Measurements from ENCODE around the gene ZNF45.

DNA sequence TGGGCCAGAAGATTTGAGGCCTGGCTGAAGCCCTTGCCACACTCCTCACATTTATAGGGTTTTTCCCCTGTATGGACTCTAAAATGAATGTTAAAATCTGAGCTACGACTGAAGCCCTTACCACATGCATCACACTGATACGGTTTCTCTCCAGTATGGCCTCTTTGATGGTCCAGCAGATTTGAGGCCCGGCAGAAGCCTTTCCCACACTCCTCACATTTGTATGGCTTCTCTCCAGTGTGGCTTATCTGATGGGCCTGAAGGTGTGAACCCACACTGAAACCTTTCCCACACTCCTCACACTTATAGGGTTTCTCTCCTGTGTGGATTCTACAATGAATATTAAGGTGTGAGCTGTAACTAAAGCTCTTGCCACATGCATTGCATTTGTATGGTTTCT is 21.0 kb downstream of the ZNF45 start:
- TF ChIP-seq CEBPB (IDR thresholded peaks at IDR 0.05; ENCODE audit: low read depth, low read length) (no peak), MAFK (IDR thresholded peaks at IDR 0.05; ENCODE audit: low read depth, low read length) (no peak), POLR2A (IDR thresholded peaks at IDR 0.05; ENCODE audit: low read depth, low read length) (no peak), RFX5 (IDR thresholded peaks at IDR 0.05; ENCODE audit: low read depth, low read length) (no peak)
- TF ChIP-seq, protein P1, sequence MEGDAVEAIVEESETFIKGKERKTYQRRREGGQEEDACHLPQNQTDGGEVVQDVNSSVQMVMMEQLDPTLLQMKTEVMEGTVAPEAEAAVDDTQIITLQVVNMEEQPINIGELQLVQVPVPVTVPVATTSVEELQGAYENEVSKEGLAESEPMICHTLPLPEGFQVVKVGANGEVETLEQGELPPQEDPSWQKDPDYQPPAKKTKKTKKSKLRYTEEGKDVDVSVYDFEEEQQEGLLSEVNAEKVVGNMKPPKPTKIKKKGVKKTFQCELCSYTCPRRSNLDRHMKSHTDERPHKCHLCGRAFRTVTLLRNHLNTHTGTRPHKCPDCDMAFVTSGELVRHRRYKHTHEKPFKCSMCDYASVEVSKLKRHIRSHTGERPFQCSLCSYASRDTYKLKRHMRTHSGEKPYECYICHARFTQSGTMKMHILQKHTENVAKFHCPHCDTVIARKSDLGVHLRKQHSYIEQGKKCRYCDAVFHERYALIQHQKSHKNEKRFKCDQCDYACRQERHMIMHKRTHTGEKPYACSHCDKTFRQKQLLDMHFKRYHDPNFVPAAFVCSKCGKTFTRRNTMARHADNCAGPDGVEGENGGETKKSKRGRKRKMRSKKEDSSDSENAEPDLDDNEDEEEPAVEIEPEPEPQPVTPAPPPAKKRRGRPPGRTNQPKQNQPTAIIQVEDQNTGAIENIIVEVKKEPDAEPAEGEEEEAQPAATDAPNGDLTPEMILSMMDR (conservative IDR thresholded peaks at IDR 0.05; ENCODE audit: low read depth, low read length), result no peak
